ENCODE results near the gene GNAT1. TPM values are rescaled to one million over a fixed set of nuclear protein-coding genes. Genes with fewer than 3 reads are reported as not detected.

GNAT1 gene
- total RNA-seq, 3 donors from 2014 or later: not detected

GRCh38 chr3:50215529-50215928 lies 24.1 kb downstream of the GNAT1 start:
- H3K4me3 ChIP-seq: no peak overlapping the region
- no peak for DNase-seq (ENCODE audit: low spot score in 2 of 2)
- H3K27ac ChIP-seq: no peak overlapping the region
- peaks cover 0 to 9% of the 10 kb centered on the region in 2 donors for H3K4me1 ChIP-seq
- no peaks in the 10 kb centered on the region for H3K36me3 ChIP-seq
- intact Hi-C loops (cut with DNase I; ENCODE audit: low total_unique reads): no loop called here
- H3K27me3 ChIP-seq: no peaks in the 10 kb centered on the region
- TF ChIP-seq CTCF (IDR thresholded peaks at IDR 0.05) (no peak), POLR2AphosphoS5 (IDR thresholded peaks at IDR 0.05) (no peak), POLR2A (IDR thresholded peaks at IDR 0.05) (no peak)
- no peaks in the 10 kb centered on the region for H3K9me3 ChIP-seq

GRCh38 chr3:50217681-50218080 lies 26.3 kb downstream of the GNAT1 start:
- TF ChIP-seq POLR2AphosphoS5 (IDR thresholded peaks at IDR 0.05) (no peak), CTCF (IDR thresholded peaks at IDR 0.05) (no peak), POLR2A (IDR thresholded peaks at IDR 0.05) (no peak)
- no peak overlapping the region for H3K4me3 ChIP-seq

GRCh38 chr3:50218448-50218847 lies 27.0 kb downstream of the GNAT1 start:
- no peak for DNase-seq (ENCODE audit: low spot score in 2 of 2)
- H3K9me3 ChIP-seq: no peaks in the 10 kb centered on the region
- H3K27me3 ChIP-seq: no peaks in the 10 kb centered on the region
- intact Hi-C loops (cut with DNase I; ENCODE audit: low total_unique reads): no loop called here
- H3K4me3 ChIP-seq: no peak overlapping the region
- TF ChIP-seq POLR2AphosphoS5 (IDR thresholded peaks at IDR 0.05) (no peak), POLR2A (IDR thresholded peaks at IDR 0.05) (no peak), CTCF (IDR thresholded peaks at IDR 0.05) (no peak)
- no peaks in the 10 kb centered on the region for H3K36me3 ChIP-seq
- peaks cover 0 to 3% of the 10 kb centered on the region in 2 donors for H3K4me1 ChIP-seq
- H3K27ac ChIP-seq: no peak overlapping the region

More at GRCh38 chr3:50217681-50218080, 26.3 kb downstream of the GNAT1 start:
- H3K9me3 ChIP-seq: no peaks in the 10 kb centered on the region
- H3K27me3 ChIP-seq: no peaks in the 10 kb centered on the region
- H3K4me1 ChIP-seq: peaks cover 0 to 9% of the 10 kb centered on the region in 2 donors
- H3K27ac ChIP-seq: no peak overlapping the region
- no peak for DNase-seq (ENCODE audit: low spot score in 2 of 2)
- intact Hi-C loops (cut with DNase I; ENCODE audit: low total_unique reads): no loop called here
- H3K36me3 ChIP-seq: no peaks in the 10 kb centered on the region

GRCh38 chr3:50219285-50219684 lies 27.9 kb downstream of the GNAT1 start:
- H3K9me3 ChIP-seq: no peaks in the 10 kb centered on the region
- TF ChIP-seq CTCF (IDR thresholded peaks at IDR 0.05) (no peak), POLR2A (IDR thresholded peaks at IDR 0.05) (no peak), POLR2AphosphoS5 (IDR thresholded peaks at IDR 0.05) (no peak)
- no peaks in the 10 kb centered on the region for H3K36me3 ChIP-seq
- no peak for DNase-seq (ENCODE audit: low spot score in 2 of 2)
- no peak overlapping the region for H3K27ac ChIP-seq
- no peaks in the 10 kb centered on the region for H3K4me1 ChIP-seq
- H3K4me3 ChIP-seq: no peak overlapping the region
- no peaks in the 10 kb centered on the region for H3K27me3 ChIP-seq
- intact Hi-C loops (cut with DNase I; ENCODE audit: low total_unique reads): no loop called here

- Histone ChIP-seq H3K4me1 (no peaks in the 10 kb centered on the region), H3K36me3 (no peaks in the 10 kb centered on the region), H3K9me3 (no peaks in the 10 kb centered on the region), H3K27ac (no peak overlapping the region), H3K27me3 (no peaks in the 10 kb centered on the region), H3K4me3 (no peak overlapping the region)
- no peak for TF ChIP-seq POLR2AphosphoS5 (IDR thresholded peaks at IDR 0.05)
- TF ChIP-seq POLR2A (IDR thresholded peaks at IDR 0.05): no peak
- TF ChIP-seq CTCF (IDR thresholded peaks at IDR 0.05): no peak
- intact Hi-C loops (cut with DNase I; ENCODE audit: low total_unique reads): no loop called here
- no peak for DNase-seq (ENCODE audit: low spot score in 2 of 2)
Measured at GRCh38 chr3:50220109-50220508, 28.7 kb downstream of the GNAT1 start.

Measured in breast epithelium (tissue), 4 donors.